GM12892 (cell line): ENCODE measurements around the gene MTMR10.

Source experiments
- POLR2A ChIP-seq: IDR thresholded peaks from 2 replicates; pipeline ENCODE4 v1.6.1; 2011; ENCODE audit warnings: low read depth, low read length, control low read depth
- POLR2AphosphoS5 ChIP-seq: IDR thresholded peaks from 2 replicates; pipeline ENCODE4 v1.6.1; 2011; ENCODE audit warnings: low read depth, low read length, control low read depth
- TAF1 ChIP-seq: IDR thresholded peaks from 2 replicates; pipeline ENCODE4 v1.6.1; 2011; ENCODE audit warnings: low read depth, mild to moderate bottlenecking, control low read depth, low read length, borderline replicate concordance

DNA sequence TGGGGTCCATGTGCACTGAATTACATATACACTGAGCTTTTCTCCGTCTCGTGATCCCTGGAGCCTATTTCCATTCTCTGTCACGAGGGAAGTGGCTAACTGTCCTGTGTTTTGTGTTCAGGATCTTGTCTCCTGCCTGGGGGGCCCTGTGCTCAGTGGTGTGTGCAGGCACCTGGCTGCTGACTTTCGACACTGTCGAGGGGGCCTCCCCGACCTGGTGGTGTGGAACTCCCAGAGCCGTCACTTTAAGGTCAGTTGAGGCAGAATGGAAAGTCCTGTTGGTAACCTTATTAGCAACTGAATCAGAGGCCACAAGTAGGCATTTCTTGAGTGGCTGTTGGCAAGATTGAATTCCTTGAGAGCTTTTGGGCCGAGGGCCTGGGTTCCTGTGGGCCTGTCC, 61.0 kb downstream of the MTMR10 start:
- TF ChIP-seq POLR2AphosphoS5 = no peak
- no peak for TF ChIP-seq POLR2A
- no peak for TF ChIP-seq TAF1
